ENCODE data around the gene LCE1E.

Gene LCE1E

GRCh38 chr1:152777510-152778137, 8.4 kb upstream of the LCE1E start:
- no peak for DNase-seq (ENCODE audit: low spot score)

DNA sequence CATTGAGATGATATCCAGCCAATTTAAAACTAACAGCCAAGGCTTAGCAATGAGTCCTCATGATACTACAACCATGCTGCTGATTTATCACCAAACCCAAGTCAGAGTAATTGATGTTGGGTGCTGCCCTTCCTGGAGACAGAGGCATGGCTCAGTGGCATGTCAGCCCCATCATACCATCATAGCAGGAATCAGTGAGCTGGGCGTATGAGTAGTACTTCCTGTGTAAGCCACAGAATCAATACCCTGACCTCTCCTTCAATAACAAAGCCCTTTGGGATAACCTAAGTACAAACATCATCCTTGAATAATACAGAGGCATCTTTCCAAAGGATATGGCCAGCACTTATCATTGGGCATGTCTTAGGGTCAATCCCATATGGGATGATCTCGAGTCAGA, 3.0 kb upstream of the LCE1E start:
- peak; percentile 8 for DNase-seq (ENCODE audit: low spot score)

GRCh38 chr1:152795686-152796085, 9.6 kb downstream of the LCE1E start:
- DNase-seq (ENCODE audit: low spot score) = no peak

- no peak for DNase-seq (ENCODE audit: low spot score)
These were observed 10.4 kb downstream of the LCE1E start, which contains the start of gene LCE1D for GRCh38 chr1:152796421-152796820. TSS of gene LCE1D (plus strand) at chr1:152796721. CDS start at chr1:152797795, 1,074 bp downstream.

GRCh38 chr1:152801333-152801732, 15.3 kb downstream of the LCE1E start:
- no peak for DNase-seq (ENCODE audit: low spot score)

DNA sequence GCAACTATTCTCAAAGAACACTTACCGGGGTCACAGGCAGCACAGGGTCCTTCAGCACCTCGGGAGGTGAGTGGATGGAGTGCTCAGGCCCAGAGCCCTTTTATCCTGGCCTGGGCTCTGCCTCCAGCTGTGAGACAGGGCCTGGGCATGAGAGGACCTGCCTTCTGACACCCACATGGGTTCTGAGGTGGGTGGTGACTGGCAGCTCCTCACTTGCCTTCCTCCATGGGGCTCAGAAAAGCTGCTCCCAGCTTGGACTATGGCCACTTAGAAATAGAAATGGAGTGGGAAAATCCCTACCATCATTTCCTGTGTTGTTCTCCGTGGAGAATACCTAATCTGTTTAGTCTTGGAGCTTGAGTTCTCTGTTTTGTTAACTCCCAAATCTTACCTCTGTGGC, 20.5 kb downstream of the LCE1E start, which contains the start of gene LCE1C:
LCE1C (minus strand) TSS at position 76 of the 400 bp plus-strand sequence. CDS start 1,173 bp downstream, outside the sequence.
- DNase-seq (ENCODE audit: low spot score) = no peak

DNA sequence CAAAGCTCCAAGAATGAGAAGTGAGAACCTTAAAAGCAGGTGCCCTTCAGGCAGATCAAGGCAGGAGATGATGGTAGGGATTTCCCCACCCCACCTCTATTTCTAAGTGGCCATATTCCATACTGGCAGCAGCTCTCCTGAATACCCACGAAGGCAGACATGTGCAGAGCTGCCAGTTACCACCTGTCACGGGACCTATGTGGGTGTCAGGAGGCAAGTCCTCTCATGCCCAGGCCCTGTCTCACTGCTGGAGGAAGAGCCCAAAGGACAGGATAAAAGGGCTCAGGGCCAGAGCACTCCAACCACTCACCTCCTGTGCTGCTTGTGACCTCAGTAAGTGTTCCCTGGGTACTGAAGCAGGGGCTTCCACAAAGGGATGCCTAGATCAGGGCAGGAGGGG, 25.0 kb downstream of the LCE1E start:
- DNase-seq (ENCODE audit: low spot score) = no peak

DNA sequence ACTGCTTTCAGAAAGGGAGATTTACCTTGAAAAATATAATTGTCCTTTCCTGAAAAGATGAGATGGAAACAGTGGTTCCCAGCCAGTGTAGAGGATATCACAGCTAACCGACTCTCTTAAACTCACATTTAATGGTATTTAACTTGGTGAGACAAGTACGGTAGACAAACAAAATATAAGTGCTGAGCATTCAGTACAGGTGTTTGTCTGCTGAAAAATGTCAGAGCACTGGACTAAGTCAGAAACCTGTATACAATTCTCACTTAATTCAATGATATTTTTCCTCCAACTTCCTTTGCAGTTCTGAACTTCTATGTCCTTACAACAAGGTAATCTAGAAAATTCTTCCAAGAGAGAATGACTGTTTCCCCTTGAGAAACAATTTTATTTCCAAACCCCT, 25.6 kb downstream of the LCE1E start, which contains the start of gene LCE1B:
LCE1B (plus strand) TSS at position 301 of the 400 bp plus-strand sequence. CDS start 476 bp downstream, outside the sequence.
- no peak for DNase-seq (ENCODE audit: low spot score)

DNA sequence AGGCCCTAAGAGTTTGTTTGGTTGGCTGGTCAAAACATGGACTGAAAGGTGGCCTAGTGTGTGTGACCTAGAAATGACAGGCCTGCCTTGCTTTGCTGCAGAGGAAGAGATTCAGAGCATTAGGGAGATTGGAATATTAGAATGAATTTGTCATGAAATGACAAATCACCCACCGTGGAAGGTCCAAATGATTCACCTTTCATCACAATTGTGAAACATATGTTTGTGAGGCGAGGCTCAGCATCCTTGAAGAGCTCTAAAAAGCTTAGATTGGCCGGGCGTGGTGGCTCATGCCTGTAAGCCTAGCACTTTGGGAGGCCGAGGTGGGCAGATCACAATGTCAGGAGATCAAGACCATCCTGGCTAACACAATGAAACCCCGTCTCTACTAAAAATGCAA, 31.3 kb downstream of the LCE1E start:
- no peak for DNase-seq (ENCODE audit: low spot score)

DNA sequence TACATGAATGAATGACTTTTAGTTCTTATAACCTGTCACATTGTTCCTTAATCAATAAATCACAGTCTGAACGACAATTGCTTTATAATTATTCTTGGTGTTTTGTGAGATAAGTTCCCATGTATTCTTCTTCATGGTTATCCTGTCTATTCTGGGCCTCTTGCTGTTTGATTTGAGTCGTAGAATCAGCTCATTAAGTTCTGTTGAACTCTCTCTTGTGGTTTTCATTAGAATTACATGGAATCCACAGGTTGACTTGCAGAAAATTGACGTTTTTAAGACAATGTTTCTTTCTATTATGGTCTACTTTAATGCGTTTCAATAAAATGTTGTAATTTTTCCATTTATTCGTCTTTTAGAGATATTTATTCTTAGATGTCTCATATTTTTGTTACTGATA, 37.2 kb downstream of the LCE1E start:
- no peak for DNase-seq (ENCODE audit: low spot score)

GRCh38 chr1:152824964-152825363, 38.9 kb downstream of the LCE1E start:
- no peak for DNase-seq (ENCODE audit: low spot score)

- DNase-seq (ENCODE audit: low spot score) = no peak
These were observed 41.1 kb downstream of the LCE1E start, which contains the start of gene LCE1A for GRCh38 chr1:152827173-152827572. TSS of gene LCE1A (plus strand) at chr1:152827473. CDS start at chr1:152827473, 0 bp downstream.

DNA sequence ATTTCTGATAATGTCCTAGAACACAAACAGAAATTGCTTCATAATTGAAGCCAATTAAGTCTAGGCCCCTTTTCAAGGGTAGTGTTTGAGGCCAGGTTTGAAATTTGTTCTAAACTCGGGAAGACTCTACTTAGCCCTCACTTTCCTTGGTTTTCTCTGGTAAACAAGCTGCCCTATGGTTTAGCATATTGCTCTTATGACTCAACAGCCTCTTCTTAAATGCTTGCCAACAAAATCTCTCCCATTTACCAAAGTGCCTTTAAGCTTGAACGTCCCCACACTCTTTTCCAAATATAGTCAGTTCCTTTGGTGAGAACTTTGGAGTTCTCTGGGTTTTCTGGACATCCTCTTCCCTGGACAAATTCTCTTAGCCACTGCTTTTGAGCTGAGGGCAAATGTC, 50.8 kb downstream of the LCE1E start:
- DNase-seq (ENCODE audit: low spot score) = no peak
